HCT116 (cell line): ENCODE data around the gene CDK11B. TPM values are rescaled to one million over a fixed set of nuclear protein-coding genes. Genes with fewer than 3 reads are reported as not detected.
"Not testable (repeated sequence)": the region's sequence is repeated elsewhere in the genome, so short reads cannot be mapped to it uniquely, and the experiment has no call there.

Experiments
- ATAC-seq: fragments of 200-7000 bp; cut with Tn5 transposase; 2 replicates; pipeline ENCODE4 v1.9.1; 2020; ENCODE audit warnings: mild to moderate bottlenecking, moderate library complexity
- BruUV-seq: library from RNA; stranded (reverse); fragments of 400-500 nt; replicated peaks from 2 replicates; lab custom pipeline; 2021; lab: Mats Ljungman, UMichigan
- CTCF ChIA-PET: fragments of 300-600 bp; sonication (Branson Sonifier 250); formaldehyde crosslinking; loops from one replicate; lab custom pipeline; 2021; ENCODE audit warnings: antibody characterized with exemption; lab: Charles Lee
- POLR2A ChIA-PET: fragments of 300-600, 350-600 bp; sonication (Branson Sonifier 250); formaldehyde crosslinking; loops from one replicate; lab custom pipeline; 2021; ENCODE audit warnings: antibody characterized with exemption; lab: Charles Lee
- RAD21 ChIA-PET, 2 experiments: fragments of 300-600 bp; sonication (Branson Sonifier 250); formaldehyde crosslinking; loops; one replicate each; lab custom pipeline; 2023; ENCODE audit warnings: low total read pairs in 2 of 2; ENCODE audit not compliant: uncharacterized antibody in 2 of 2, unreplicated experiment in 2 of 2, low non-redundant PET in 1 of 2; lab: Charles Lee
- DNase-seq: peaks from one replicate; pipeline ENCODE4 v3.0.0-alpha.2; 2010; ENCODE audit warnings: low read depth, low spot score
- H2AFZ ChIP-seq: fragments of 200-600 bp; shearing (Covaris generic), sonication (generic); 2 replicates; pipeline ENCODE4 v1.6.1; 2017; ENCODE audit warnings: low read depth, mixed run types, mixed read lengths, antibody characterized with exemption, low read length; ENCODE audit not compliant: poor library complexity, severe bottlenecking
- H3K27ac ChIP-seq: 2 replicates; pipeline ENCODE4 v1.5.1; 2012; ENCODE audit warnings: low read depth, low read length
- H3K27me3 ChIP-seq: fragments of 200-600 bp; sonication (generic); 2 replicates; pipeline ENCODE4 v1.6.1; 2016; ENCODE audit warnings: mixed run types, low read length, mixed read lengths; ENCODE audit not compliant: insufficient read depth
- H3K36me3 ChIP-seq, 2 experiments: fragments of 200-500 bp in 1 of 2; fragments of 200-600 bp in 1 of 2; sonication (Bioruptor generic) in 1 of 2; sonication (generic) in 1 of 2; 2 replicates each; pipeline versions ENCODE4 v1.5.1 to v1.6.1; 2014 to 2016; ENCODE audit warnings: low read length in 2 of 2, inconsistent platforms in 1 of 2, mixed read lengths in 1 of 2, mixed run types in 1 of 2; ENCODE audit not compliant: insufficient read depth in 2 of 2, control insufficient read depth in 1 of 2
- H3K4me1 ChIP-seq, 2 experiments: fragments of 200-600 bp in 1 of 2; sonication (generic) in 1 of 2; 2 replicates each; pipeline versions ENCODE4 v1.5.1 to v1.6.1; 2012 to 2017; ENCODE audit warnings: low read length in 2 of 2, inconsistent platforms in 1 of 2, mild to moderate bottlenecking in 1 of 2, mixed read lengths in 1 of 2, mixed run types in 1 of 2, moderate library complexity in 1 of 2; ENCODE audit not compliant: insufficient read depth in 2 of 2, control insufficient read depth in 1 of 2
- H3K4me2 ChIP-seq: fragments of 200-600 bp; sonication (generic); 2 replicates; pipeline ENCODE4 v1.6.1; 2017; ENCODE audit warnings: mixed run types, low read length, mixed read lengths
- H3K4me3 ChIP-seq, 2 experiments: fragments of 200-600 bp in 1 of 2; sonication (generic) in 1 of 2; replicated peaks in 1 of 2; 2 replicates each; pipeline ENCODE4 v1.5.1; 2011 to 2016; ENCODE audit warnings: low read length in 2 of 2, control low read depth in 1 of 2, low read depth in 1 of 2, mild to moderate bottlenecking in 1 of 2, mixed read lengths in 1 of 2, mixed run types in 1 of 2
- H3K79me2 ChIP-seq: fragments of 200-600 bp; sonication (generic); 2 replicates; pipeline ENCODE4 v1.6.1; 2017; ENCODE audit warnings: mild to moderate bottlenecking, mixed run types, low read length, moderate library complexity, mixed read lengths; ENCODE audit not compliant: insufficient read depth
- H3K9ac ChIP-seq: fragments of 200-600 bp; sonication (generic); 2 replicates; pipeline ENCODE4 v1.6.1; 2016; ENCODE audit warnings: low read length, mixed read lengths
- H3K9me2 ChIP-seq: fragments of 200-600 bp; sonication (generic), shearing (Covaris generic); 2 replicates; pipeline ENCODE4 v1.6.1; 2017; ENCODE audit warnings: mixed run types, mild to moderate bottlenecking, moderate library complexity; ENCODE audit not compliant: insufficient read depth
- H3K9me3 ChIP-seq, 2 experiments: fragments of 200-500 bp in 1 of 2; fragments of 200-600 bp in 1 of 2; sonication (Bioruptor generic) in 1 of 2; sonication (generic) in 1 of 2; 2 replicates each; pipeline ENCODE4 v1.6.1; 2014 to 2017; ENCODE audit warnings: low read length in 2 of 2, mixed read lengths in 2 of 2, inconsistent platforms in 1 of 2, low read depth in 1 of 2, mild to moderate bottlenecking in 1 of 2, mixed run types in 1 of 2, moderate library complexity in 1 of 2; ENCODE audit not compliant: control insufficient read depth in 1 of 2, insufficient read depth in 1 of 2
- H4K20me1 ChIP-seq: fragments of 200-600 bp; sonication (generic), shearing (Covaris generic); 2 replicates; pipeline ENCODE4 v1.6.1; 2017; ENCODE audit warnings: mixed run types, mild to moderate bottlenecking, moderate library complexity; ENCODE audit not compliant: insufficient read depth
- intact Hi-C: fragments of 100-400 bp; cut with micrococcal nuclease; formaldehyde crosslinking; loops from 2 replicates; pipeline ENCODE4 v1.10.0; 2022
- total RNA-seq: library from RNA; stranded (reverse); gene quantifications from one replicate; pipeline ENCODE4 v1.2.1, GENCODE V29; 2021; ENCODE audit not compliant: unreplicated experiment

CDK11B gene
- total RNA-seq, 1 experiment from 2014 or later, result 31.5 TPM

GRCh38 chr1:1707241-1707640, 48.4 kb upstream of the CDK11B start:
- H3K27ac ChIP-seq, H3K36me3 ChIP-seq, CTCF ChIA-PET, POLR2A ChIA-PET, H3K9me2 ChIP-seq, H3K9me3 ChIP-seq, H3K4me3 ChIP-seq, H3K9ac ChIP-seq, H3K4me1 ChIP-seq, RAD21 ChIA-PET, H3K79me2 ChIP-seq, intact Hi-C loops, DNase-seq, H3K4me2 ChIP-seq, H4K20me1 ChIP-seq, ATAC-seq, H3K27me3 ChIP-seq, BruUV-seq, H2AFZ ChIP-seq: not testable (repeated sequence)

- H3K4me1 ChIP-seq, H3K9ac ChIP-seq, H3K4me3 ChIP-seq, intact Hi-C loops, DNase-seq, RAD21 ChIA-PET, CTCF ChIA-PET, POLR2A ChIA-PET, H4K20me1 ChIP-seq, H3K9me2 ChIP-seq, H3K4me2 ChIP-seq, H3K27me3 ChIP-seq, BruUV-seq, H2AFZ ChIP-seq, H3K9me3 ChIP-seq, H3K36me3 ChIP-seq, H3K79me2 ChIP-seq, ATAC-seq, H3K27ac ChIP-seq: not testable (repeated sequence)
Observed at GRCh38 chr1:1705623-1706022, 46.8 kb upstream of the CDK11B start.

DNA sequence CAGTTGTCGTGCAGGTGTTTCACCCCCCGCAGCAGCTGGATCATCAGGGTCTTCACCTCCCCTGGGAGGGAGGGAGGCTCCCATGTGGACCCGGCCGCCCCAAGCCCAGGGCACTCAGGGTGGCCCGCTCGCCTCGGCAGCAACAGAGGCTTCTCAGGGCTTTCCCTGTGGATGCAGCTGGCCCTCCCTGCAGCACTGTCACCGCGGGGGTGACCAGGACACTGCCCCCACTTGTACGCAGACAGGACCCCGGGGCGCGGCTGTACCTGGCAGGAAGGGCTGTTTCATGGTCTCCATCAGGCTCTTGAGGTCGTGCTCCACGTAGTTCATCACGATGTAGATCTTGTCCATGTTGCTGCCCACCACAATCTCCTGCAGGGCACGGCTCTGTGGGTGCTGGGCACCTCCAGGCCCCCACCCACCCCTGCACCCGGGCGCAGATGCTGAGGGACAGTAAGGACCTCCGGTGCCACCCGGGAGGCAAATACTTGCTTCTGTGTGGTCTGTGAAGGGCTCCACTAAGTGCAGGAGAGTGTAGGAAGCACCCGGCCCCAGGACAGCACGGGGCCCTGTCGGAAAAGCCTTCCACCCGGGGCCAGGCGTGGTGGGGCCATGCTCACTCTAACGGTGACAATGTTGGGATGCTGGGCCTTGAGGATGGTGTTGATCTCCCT, 45.6 kb upstream of the CDK11B start:
- H2AFZ ChIP-seq, DNase-seq, ATAC-seq, H3K4me2 ChIP-seq, POLR2A ChIA-PET, H3K9ac ChIP-seq, RAD21 ChIA-PET, CTCF ChIA-PET, H3K27me3 ChIP-seq, H3K36me3 ChIP-seq, H3K79me2 ChIP-seq, H3K4me3 ChIP-seq, intact Hi-C loops, H3K27ac ChIP-seq, H3K4me1 ChIP-seq, BruUV-seq, H3K9me2 ChIP-seq, H3K9me3 ChIP-seq, H4K20me1 ChIP-seq: not testable (repeated sequence)
